Heart left ventricle (tissue), 13 donors: ENCODE measurements around the gene SLITRK2.

Experiments used
- POLR2A ChIP-seq, 2 donors: fragments of 450-650 bp; IDR thresholded peaks; one replicate each; pipeline ENCODE4 v1.6.1; 2017; ENCODE audit warnings: antibody characterized with exemption in 2 of 2, mild to moderate bottlenecking in 2 of 2, moderate library complexity in 2 of 2
- TF ChIP-seq, protein P1 (sequence below), 12 donors: fragments of 200-600 bp; sonication (generic) in 4 of 12; IDR thresholded peaks; one replicate each; pipeline versions ENCODE4 v1.5.0 to v1.8.0; 2018 to 2022; ENCODE audit warnings: antibody characterized with exemption in 12 of 12, mild to moderate bottlenecking in 5 of 12
- donor health status: ischemic (EF 13 %, LVEDD 7.1; RV severe dilation, severe dysfunction).
- donor health status: DM: no; HTN: yes; CAD: no.
- donor health status: DM: no; HTN: no; CAD: no.
- donor health status: ischemic (EF 25% LVEDD 6.9; RV normal size, moderate dysfunction).
- donor health status: ischemic (EF 25% LVEDD 5.7; RV mildly dilated, moderate dysfunction).
- donor health status: ischemic (EF 35%, LVEDD 5.7; RV mildly dilated, moderate dysfunction).
- donor health status: nonischemic (EF 11% LVEDD 7.7; RV severe dilation, severe dysfunction).
- donor health status: DM: yes; HTN: yes; CAD: no.
- donor health status: PGD.
- donor health status: ischemic (EF 29% LVEDD 5.4; RV normal size, mild dysfunction).
- donor health status: nonischemic (EF 23%, LVEDD 6.1; RV moderate dilation, normal function).

DNA sequence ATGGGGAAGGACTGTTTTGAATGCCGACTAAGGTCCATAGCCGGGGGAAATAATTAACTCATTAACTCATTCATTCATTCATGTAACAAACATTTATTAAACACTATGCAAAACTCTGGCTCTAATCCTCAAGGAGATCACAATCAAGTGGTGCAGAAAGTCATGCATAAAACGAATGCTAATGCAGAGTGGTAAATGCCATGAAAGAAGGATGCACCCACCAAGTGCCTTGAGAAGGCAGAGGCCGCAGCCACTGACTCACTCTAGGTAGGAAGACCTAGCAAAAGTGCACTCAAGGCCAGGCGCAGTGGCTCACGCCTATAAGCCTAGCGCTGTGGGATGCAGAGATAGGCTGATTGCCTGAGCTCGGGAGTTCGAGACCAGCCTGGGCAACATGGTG, 22.9 kb downstream of the SLITRK2 start:
- TF ChIP-seq, protein P1, sequence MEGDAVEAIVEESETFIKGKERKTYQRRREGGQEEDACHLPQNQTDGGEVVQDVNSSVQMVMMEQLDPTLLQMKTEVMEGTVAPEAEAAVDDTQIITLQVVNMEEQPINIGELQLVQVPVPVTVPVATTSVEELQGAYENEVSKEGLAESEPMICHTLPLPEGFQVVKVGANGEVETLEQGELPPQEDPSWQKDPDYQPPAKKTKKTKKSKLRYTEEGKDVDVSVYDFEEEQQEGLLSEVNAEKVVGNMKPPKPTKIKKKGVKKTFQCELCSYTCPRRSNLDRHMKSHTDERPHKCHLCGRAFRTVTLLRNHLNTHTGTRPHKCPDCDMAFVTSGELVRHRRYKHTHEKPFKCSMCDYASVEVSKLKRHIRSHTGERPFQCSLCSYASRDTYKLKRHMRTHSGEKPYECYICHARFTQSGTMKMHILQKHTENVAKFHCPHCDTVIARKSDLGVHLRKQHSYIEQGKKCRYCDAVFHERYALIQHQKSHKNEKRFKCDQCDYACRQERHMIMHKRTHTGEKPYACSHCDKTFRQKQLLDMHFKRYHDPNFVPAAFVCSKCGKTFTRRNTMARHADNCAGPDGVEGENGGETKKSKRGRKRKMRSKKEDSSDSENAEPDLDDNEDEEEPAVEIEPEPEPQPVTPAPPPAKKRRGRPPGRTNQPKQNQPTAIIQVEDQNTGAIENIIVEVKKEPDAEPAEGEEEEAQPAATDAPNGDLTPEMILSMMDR (IDR thresholded peaks at IDR 0.05), result no peak
- no peak for TF ChIP-seq POLR2A (IDR thresholded peaks at IDR 0.05)
